ENCODE results near the gene KRTAP3-3.

DNA sequence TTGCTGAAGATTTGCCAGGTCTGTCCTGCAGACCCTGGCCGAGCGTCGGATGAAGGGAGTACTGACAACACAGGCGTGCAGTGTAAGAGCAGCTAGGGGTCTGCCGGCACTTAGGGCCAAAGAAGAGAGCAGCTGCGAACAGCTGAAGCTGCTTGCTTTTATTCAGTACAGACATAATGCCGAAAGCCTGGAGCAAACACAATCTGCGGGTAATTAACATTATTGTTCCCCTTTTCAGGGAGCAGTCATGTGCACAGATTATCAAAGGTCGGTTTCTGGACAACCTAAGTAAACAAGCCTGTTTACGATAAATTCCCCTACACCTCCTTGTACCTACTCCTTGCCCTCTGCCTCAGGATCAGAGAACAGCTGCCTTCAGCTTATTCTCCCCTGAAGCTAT lies 44.5 kb downstream of the KRTAP3-3 start:
- TF ChIP-seq, protein P1, sequence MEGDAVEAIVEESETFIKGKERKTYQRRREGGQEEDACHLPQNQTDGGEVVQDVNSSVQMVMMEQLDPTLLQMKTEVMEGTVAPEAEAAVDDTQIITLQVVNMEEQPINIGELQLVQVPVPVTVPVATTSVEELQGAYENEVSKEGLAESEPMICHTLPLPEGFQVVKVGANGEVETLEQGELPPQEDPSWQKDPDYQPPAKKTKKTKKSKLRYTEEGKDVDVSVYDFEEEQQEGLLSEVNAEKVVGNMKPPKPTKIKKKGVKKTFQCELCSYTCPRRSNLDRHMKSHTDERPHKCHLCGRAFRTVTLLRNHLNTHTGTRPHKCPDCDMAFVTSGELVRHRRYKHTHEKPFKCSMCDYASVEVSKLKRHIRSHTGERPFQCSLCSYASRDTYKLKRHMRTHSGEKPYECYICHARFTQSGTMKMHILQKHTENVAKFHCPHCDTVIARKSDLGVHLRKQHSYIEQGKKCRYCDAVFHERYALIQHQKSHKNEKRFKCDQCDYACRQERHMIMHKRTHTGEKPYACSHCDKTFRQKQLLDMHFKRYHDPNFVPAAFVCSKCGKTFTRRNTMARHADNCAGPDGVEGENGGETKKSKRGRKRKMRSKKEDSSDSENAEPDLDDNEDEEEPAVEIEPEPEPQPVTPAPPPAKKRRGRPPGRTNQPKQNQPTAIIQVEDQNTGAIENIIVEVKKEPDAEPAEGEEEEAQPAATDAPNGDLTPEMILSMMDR (IDR thresholded peaks at IDR 0.05; ENCODE audit: low read depth, low read length, poor library complexity, severe bottlenecking) = no peak
- no peak for TF ChIP-seq EZH2phosphoT487 (IDR thresholded peaks at IDR 0.05; ENCODE audit: borderline replicate concordance, low read length)

All from DOHH2 (cell line).